Neural progenitor cell (in vitro differentiated cells): ENCODE measurements around the gene SPHKAP.

ENCODE experiments used
- CTCF ChIP-seq: fragments of 200-600 bp; sonication (generic); IDR thresholded peaks from 2 replicates; pipeline ENCODE4 v1.5.1; 2017; ENCODE audit warnings: antibody characterized with exemption, mild to moderate bottlenecking
- EZH2 ChIP-seq: fragments of 200-600 bp; sonication (generic); IDR thresholded peaks from 2 replicates; pipeline ENCODE4 v1.6.1; 2017; ENCODE audit warnings: antibody characterized with exemption, mild to moderate bottlenecking, moderate library complexity
- EZH2phosphoT487 ChIP-seq: fragments of 200-600 bp; sonication (generic); IDR thresholded peaks from 2 replicates; pipeline ENCODE4 v1.6.1; 2017; ENCODE audit warnings: antibody characterized with exemption

GRCh38 chr2:228118940-228119339 lies 62.5 kb downstream of the SPHKAP start:
- TF ChIP-seq EZH2phosphoT487, result no peak
- no peak for TF ChIP-seq CTCF
- no peak for TF ChIP-seq EZH2
